Measurements from ENCODE around the gene CDH18. TPM values are rescaled to one million over a fixed set of nuclear protein-coding genes. Genes with fewer than 3 reads are reported as not detected.

CDH18 gene
- total RNA-seq, 2 experiments from 2014 or later = not detected

GRCh38 chr5:19880859-19881436 lies 107.1 kb downstream of the CDH18 start:
- Histone ChIP-seq H3K9me3 (ENCODE audit: low read length) (no peaks in the 10 kb centered on the region), H3K27ac (ENCODE audit: low read depth, low read length, poor library complexity, severe bottlenecking) (no peak overlapping the region), H2AFZ (ENCODE audit: low read length) (no peak overlapping the region), H3K4me1 (ENCODE audit: insufficient read depth, low read length, poor library complexity, severe bottlenecking) (no peaks in the 10 kb centered on the region), H4K20me1 (ENCODE audit: insufficient read depth, low read length) (no peaks in the 10 kb centered on the region), H3K9me2 (ENCODE audit: insufficient read depth, low read length) (no peaks in the 10 kb centered on the region), H3K36me3 (ENCODE audit: insufficient read depth, low read length) (no peaks in the 10 kb centered on the region), H3K4me3 (ENCODE audit: low read depth, low read length, poor library complexity, severe bottlenecking) (no peak overlapping the region), H3K4me2 (ENCODE audit: low read length) (no peak overlapping the region), H3K79me2 (ENCODE audit: insufficient read depth, low read depth, low read length) (no peaks in the 10 kb centered on the region)
- BruUV-seq (replicated peaks) = no TSS peak
- DNase-seq (ENCODE audit: low spot score) = no peak
- intact Hi-C loops (cut with micrococcal nuclease; ENCODE audit: unreplicated experiment) = no loop called here
- no peak for TF ChIP-seq CTCF (conservative IDR thresholded peaks at IDR 0.05; ENCODE audit: low read length)
- no peak for TF ChIP-seq EZH2phosphoT487 (IDR thresholded peaks at IDR 0.05; ENCODE audit: borderline replicate concordance, low read depth, low read length)
- POLR2A ChIA-PET = interaction anchor here (0.6 kb wide), 1 partner anchor 1118 kb away, joined by 3 read pairs; no protein-coding TSS in a partner anchor
- CTCF ChIA-PET (ENCODE audit: unreplicated experiment) = no interaction called here

DNA sequence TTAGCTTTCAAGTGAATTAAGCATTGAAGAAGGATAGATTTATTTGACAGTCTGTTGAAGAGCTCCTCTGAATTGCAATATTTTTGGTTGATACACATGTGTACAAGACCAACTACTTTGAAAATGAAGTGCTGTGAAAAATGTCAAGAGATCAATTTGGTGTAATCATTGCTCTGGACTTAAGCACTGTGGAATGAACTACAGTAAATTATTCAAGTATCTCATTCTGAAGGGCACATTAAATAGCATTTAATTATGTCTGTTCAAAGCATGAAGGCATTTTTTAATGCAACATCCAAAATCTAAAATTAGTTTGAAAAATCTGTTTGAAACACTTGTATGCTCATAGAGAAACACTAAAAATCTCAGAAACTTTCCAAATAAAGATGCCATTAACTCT lies 107.5 kb downstream of the CDH18 start:
- Histone ChIP-seq H3K9me2 (ENCODE audit: insufficient read depth, low read length) (no peaks in the 10 kb centered on the region), H4K20me1 (ENCODE audit: insufficient read depth, low read length) (no peaks in the 10 kb centered on the region), H3K79me2 (ENCODE audit: insufficient read depth, low read depth, low read length) (no peaks in the 10 kb centered on the region), H3K4me1 (ENCODE audit: insufficient read depth, low read length, poor library complexity, severe bottlenecking) (no peaks in the 10 kb centered on the region), H3K4me2 (ENCODE audit: low read length) (no peak overlapping the region), H3K36me3 (ENCODE audit: insufficient read depth, low read length) (no peaks in the 10 kb centered on the region), H3K27ac (ENCODE audit: low read depth, low read length, poor library complexity, severe bottlenecking) (no peak overlapping the region), H3K9me3 (ENCODE audit: low read length) (no peaks in the 10 kb centered on the region), H2AFZ (ENCODE audit: low read length) (no peak overlapping the region), H3K4me3 (ENCODE audit: low read depth, low read length, poor library complexity, severe bottlenecking) (no peak overlapping the region)
- no peak for DNase-seq (ENCODE audit: low spot score)
- CTCF ChIA-PET (ENCODE audit: unreplicated experiment) = no interaction called here
- POLR2A ChIA-PET = no interaction called here
- BruUV-seq (replicated peaks) = no TSS peak
- intact Hi-C loops (cut with micrococcal nuclease; ENCODE audit: unreplicated experiment) = no loop called here
- TF ChIP-seq EZH2phosphoT487 (IDR thresholded peaks at IDR 0.05; ENCODE audit: borderline replicate concordance, low read depth, low read length) (no peak), CTCF (conservative IDR thresholded peaks at IDR 0.05; ENCODE audit: low read length) (no peak)

DNA sequence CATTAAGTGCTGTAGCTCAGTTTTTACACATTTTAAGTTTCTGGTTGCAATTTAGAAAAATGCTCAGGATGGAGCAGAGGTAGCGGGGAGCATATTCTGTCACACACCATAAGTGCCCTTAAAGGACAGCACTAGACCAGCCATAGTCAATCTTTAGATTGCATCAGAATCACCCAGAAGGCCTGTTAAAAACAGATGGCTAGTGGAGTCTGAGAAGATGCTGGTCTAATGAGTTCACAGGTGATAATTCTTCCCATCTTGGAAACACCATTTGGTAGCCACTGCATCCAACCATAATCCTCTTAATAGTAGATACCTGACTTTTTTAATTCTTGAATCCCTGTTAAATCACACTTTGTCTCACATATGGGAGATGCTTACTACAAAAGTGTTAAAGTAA lies 113.2 kb downstream of the CDH18 start:
- POLR2A ChIA-PET = interaction anchor here (0.6 kb wide), 1 partner anchor 249 kb away, joined by 4 read pairs; no protein-coding TSS in a partner anchor
- no peak for DNase-seq (ENCODE audit: low spot score)
- no peaks in the 10 kb centered on the region for H3K79me2 ChIP-seq (ENCODE audit: insufficient read depth, low read depth, low read length)
- no peaks in the 10 kb centered on the region for H3K9me3 ChIP-seq (ENCODE audit: low read length)
- intact Hi-C loops (cut with micrococcal nuclease; ENCODE audit: unreplicated experiment) = no loop called here
- H3K36me3 ChIP-seq (ENCODE audit: insufficient read depth, low read length) = no peaks in the 10 kb centered on the region
- H3K9me2 ChIP-seq (ENCODE audit: insufficient read depth, low read length) = no peaks in the 10 kb centered on the region
- no peak for TF ChIP-seq EZH2phosphoT487 (IDR thresholded peaks at IDR 0.05; ENCODE audit: borderline replicate concordance, low read depth, low read length)
- no peak for TF ChIP-seq CTCF (conservative IDR thresholded peaks at IDR 0.05; ENCODE audit: low read length)
- H3K4me3 ChIP-seq (ENCODE audit: low read depth, low read length, poor library complexity, severe bottlenecking) = no peak overlapping the region
- H4K20me1 ChIP-seq (ENCODE audit: insufficient read depth, low read length) = no peaks in the 10 kb centered on the region
- no peak overlapping the region for H3K27ac ChIP-seq (ENCODE audit: low read depth, low read length, poor library complexity, severe bottlenecking)
- CTCF ChIA-PET (ENCODE audit: unreplicated experiment) = no interaction called here
- H3K4me2 ChIP-seq (ENCODE audit: low read length) = no peak overlapping the region
- H3K4me1 ChIP-seq (ENCODE audit: insufficient read depth, low read length, poor library complexity, severe bottlenecking) = no peaks in the 10 kb centered on the region
- H2AFZ ChIP-seq (ENCODE audit: low read length) = no peak overlapping the region
- no TSS peak for BruUV-seq (replicated peaks)
